Sciatic nerve (tissue), 2 donors: Measurements from ENCODE around the gene ZBTB6. TPM values are rescaled to one million over a fixed set of nuclear protein-coding genes. Genes with fewer than 3 reads are reported as not detected.

Experiments used
- ATAC-seq: fragments of 200-7000 bp; cut with Tn5 transposase; one replicate; pipeline ENCODE4 v1.9.1; 2020; ENCODE audit warnings: mild to moderate bottlenecking, moderate library complexity
- DNase-seq: peaks from one replicate; pipeline ENCODE4 v3.0.0-alpha.2; 2020; ENCODE audit warnings: low spot score
- intact Hi-C: fragments of 100-400 bp; cut with DNase I; formaldehyde crosslinking; loops from one replicate; pipeline ENCODE4 v1.14.2; 2022
- total RNA-seq: library from RNA; stranded (reverse); fragmentation: NEBNext Ultra II Directional; extraction: Animal tissue kit (Norgen Biotek cat#: 25700); gene quantifications from one replicate; pipeline ENCODE4 v1.2.1, GENCODE V29; 2021
- donor health status: DM: no; HTN: no; CAD: no.
- donor health status: DM: no; HTN: no; CAD: no.

Gene ZBTB6
- total RNA-seq, 1 donor from 2014 or later: 9.5 TPM

DNA sequence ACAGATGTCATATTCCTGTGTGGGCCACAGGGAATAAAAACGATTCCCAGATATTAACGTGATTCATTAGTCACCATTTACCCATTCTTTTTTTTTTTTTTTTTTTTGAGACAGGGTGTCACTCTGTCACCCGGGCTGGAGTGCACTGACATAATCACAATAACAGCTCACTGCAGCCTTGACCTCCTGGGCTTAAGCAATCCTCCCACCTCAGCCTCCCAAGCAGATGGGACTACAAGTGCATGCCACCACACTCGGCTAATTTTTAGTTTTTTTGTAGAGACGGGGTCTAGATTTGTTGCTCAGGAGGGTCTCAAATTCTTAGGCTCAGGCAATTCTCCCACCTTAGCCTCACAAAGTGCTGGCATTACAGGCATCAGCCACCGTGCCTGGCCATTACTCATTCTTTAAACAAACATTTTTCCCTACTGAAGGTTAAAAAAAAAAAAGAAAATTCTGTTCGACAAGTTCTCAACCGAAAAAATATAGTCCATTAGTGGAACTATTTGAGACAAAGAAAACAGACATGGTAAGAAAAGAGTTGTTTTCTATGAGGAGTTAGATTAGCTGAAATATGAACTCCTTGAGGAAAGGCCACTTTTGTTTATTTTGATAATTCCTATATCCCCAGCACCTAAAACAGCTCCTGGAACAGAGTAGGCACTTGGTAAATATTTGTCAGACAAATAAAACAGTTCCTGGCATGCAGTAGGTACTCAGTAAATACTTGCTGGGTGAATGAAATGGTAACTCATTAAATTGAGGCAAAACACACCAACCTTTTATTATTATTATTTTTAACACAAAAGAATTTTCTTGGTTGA is 52.6 kb downstream of the ZBTB6 start:
- ATAC-seq (no peak), DNase-seq (no peak)
- intact Hi-C loops: no loop called here

Other genes starting within 250 kb of the ZBTB6 start
- gene OR1L3, start 238.2 kb downstream of the ZBTB6 start, total RNA-seq: not detected
- not detected for gene OR1L4, start 189.3 kb downstream of the ZBTB6 start, total RNA-seq
- gene OR1L6, start 171.0 kb downstream of the ZBTB6 start, total RNA-seq: not detected
- gene OR5C1, start 124.4 kb downstream of the ZBTB6 start, total RNA-seq: not detected
- not detected for gene OR1K1, start 113.2 kb downstream of the ZBTB6 start, total RNA-seq
- 21.9 TPM for gene PDCL, start 84.7 kb downstream of the ZBTB6 start, total RNA-seq
- gene RC3H2, start 8.0 kb downstream of the ZBTB6 start, total RNA-seq: 62.7 TPM
- gene ZBTB26, start 18.2 kb upstream of the ZBTB6 start, total RNA-seq: 10.0 TPM
- 96.0 TPM for gene RABGAP1, start 27.7 kb upstream of the ZBTB6 start, total RNA-seq
- gene GPR21, start 120.3 kb upstream of the ZBTB6 start, total RNA-seq: 3.3 TPM